Activated naive CD8-positive, alpha-beta T cell treated with anti-CD3 and anti-CD28 coated beads, Interleukin-2, amount 50 U/mL, for 24 hours (primary cell): Measurements from ENCODE around the gene CS.

Experiments
- ATAC-seq: fragments of 150-1000 bp; cut with Tn5 transposase; one replicate; pipeline ENCODE4 v1.10.0; 2021
- DNase-seq: peaks from one replicate; pipeline ENCODE4 v3.0.0; 2021
- H3K27ac Mint-ChIP-seq: one replicate; pipeline ENCODE4 v1.8.0; 2021; ENCODE audit warnings: mild to moderate bottlenecking, mixed read lengths
- H3K27me3 Mint-ChIP-seq: one replicate; pipeline ENCODE4 v1.8.0; 2021; ENCODE audit warnings: mixed read lengths
- H3K36me3 Mint-ChIP-seq: one replicate; pipeline ENCODE4 v1.8.0; 2021; ENCODE audit warnings: low read depth, mixed read lengths
- H3K4me1 Mint-ChIP-seq: one replicate; pipeline ENCODE4 v1.8.0; 2021; ENCODE audit warnings: mixed read lengths
- H3K4me3 Mint-ChIP-seq: one replicate; pipeline ENCODE4 v1.8.0; 2021; ENCODE audit warnings: mild to moderate bottlenecking, moderate library complexity, mixed read lengths
- H3K9me3 Mint-ChIP-seq: one replicate; pipeline ENCODE4 v1.8.0; 2021; ENCODE audit warnings: mixed read lengths

Gene CS

GRCh38 chr12:56257491-56258067, 42.6 kb downstream of the CS start:
- no peak for ATAC-seq
- Mint-ChIP-seq H3K4me3 (peak overlapping the region; percentile 85), H3K9me3 (no peaks in the 10 kb centered on the region), H3K27me3 (no peaks in the 10 kb centered on the region), H3K27ac (peak overlapping the region; percentile 71), H3K36me3 (peaks cover 25% of the 10 kb centered on the region), H3K4me1 (peaks cover 21% of the 10 kb centered on the region)
- DNase-seq = peak; percentile 14

GRCh38 chr12:56257071-56257470, 43.1 kb downstream of the CS start:
- Mint-ChIP-seq H3K36me3 (peaks cover 27% of the 10 kb centered on the region), H3K27me3 (no peaks in the 10 kb centered on the region), H3K4me3 (peak overlapping the region; percentile 85), H3K4me1 (peaks cover 21% of the 10 kb centered on the region), H3K9me3 (no peaks in the 10 kb centered on the region), H3K27ac (peak overlapping the region; percentile 49)
- ATAC-seq = no peak
- no peak for DNase-seq

GRCh38 chr12:56256326-56256960, 43.7 kb downstream of the CS start:
- DNase-seq (no peak), ATAC-seq (no peak)
- Mint-ChIP-seq H3K27me3 (no peaks in the 10 kb centered on the region), H3K9me3 (no peaks in the 10 kb centered on the region), H3K36me3 (peaks cover 33% of the 10 kb centered on the region), H3K4me1 (peaks cover 21% of the 10 kb centered on the region), H3K27ac (peak overlapping the region; percentile 49), H3K4me3 (peak overlapping the region; percentile 85)

- no peaks in the 10 kb centered on the region for H3K27me3 Mint-ChIP-seq
- H3K4me1 Mint-ChIP-seq = peaks cover 21% of the 10 kb centered on the region
- no peak for ATAC-seq
- no peak overlapping the region for H3K4me3 Mint-ChIP-seq
- no peaks in the 10 kb centered on the region for H3K9me3 Mint-ChIP-seq
- DNase-seq = no peak
- H3K36me3 Mint-ChIP-seq = peaks cover 33% of the 10 kb centered on the region
- H3K27ac Mint-ChIP-seq = no peak overlapping the region
These were observed 44.5 kb downstream of the CS start for GRCh38 chr12:56255671-56256070.

- Mint-ChIP-seq H3K36me3 (peaks cover 37% of the 10 kb centered on the region), H3K4me3 (no peak overlapping the region), H3K27ac (no peak overlapping the region), H3K4me1 (peaks cover 14% of the 10 kb centered on the region), H3K9me3 (no peaks in the 10 kb centered on the region), H3K27me3 (no peaks in the 10 kb centered on the region)
- DNase-seq (no peak), ATAC-seq (no peak)
These were observed 47.0 kb downstream of the CS start for GRCh38 chr12:56253091-56253490.

- Mint-ChIP-seq H3K27me3 (no peaks in the 10 kb centered on the region), H3K4me1 (peaks cover 14% of the 10 kb centered on the region), H3K27ac (no peak overlapping the region), H3K36me3 (peaks cover 37% of the 10 kb centered on the region), H3K4me3 (no peak overlapping the region), H3K9me3 (no peaks in the 10 kb centered on the region)
- ATAC-seq (no peak), DNase-seq (no peak)
These were observed 47.5 kb downstream of the CS start for GRCh38 chr12:56252649-56253048.

- Mint-ChIP-seq H3K4me1 (no peaks in the 10 kb centered on the region), H3K27me3 (no peaks in the 10 kb centered on the region), H3K27ac (no peak overlapping the region), H3K9me3 (no peaks in the 10 kb centered on the region), H3K4me3 (no peak overlapping the region), H3K36me3 (peaks cover 40% of the 10 kb centered on the region)
- no peak for DNase-seq
- peak; percentile 40 for ATAC-seq
These were observed 51.4 kb downstream of the CS start for GRCh38 chr12:56248711-56249110.

GRCh38 chr12:56247923-56248322, 52.2 kb downstream of the CS start:
- no peak for ATAC-seq
- no peak for DNase-seq
- no peak overlapping the region for H3K4me3 Mint-ChIP-seq
- H3K9me3 Mint-ChIP-seq = no peaks in the 10 kb centered on the region
- peaks cover 32% of the 10 kb centered on the region for H3K36me3 Mint-ChIP-seq
- no peaks in the 10 kb centered on the region for H3K27me3 Mint-ChIP-seq
- no peaks in the 10 kb centered on the region for H3K4me1 Mint-ChIP-seq
- H3K27ac Mint-ChIP-seq = no peak overlapping the region

- H3K27me3 Mint-ChIP-seq = no peaks in the 10 kb centered on the region
- peaks cover 28% of the 10 kb centered on the region for H3K36me3 Mint-ChIP-seq
- no peaks in the 10 kb centered on the region for H3K4me1 Mint-ChIP-seq
- DNase-seq = no peak
- no peak overlapping the region for H3K4me3 Mint-ChIP-seq
- no peak for ATAC-seq
- no peaks in the 10 kb centered on the region for H3K9me3 Mint-ChIP-seq
- no peak overlapping the region for H3K27ac Mint-ChIP-seq
These were observed 55.6 kb downstream of the CS start for GRCh38 chr12:56244494-56244893.

- H3K4me1 Mint-ChIP-seq = no peaks in the 10 kb centered on the region
- no peak overlapping the region for H3K4me3 Mint-ChIP-seq
- H3K27me3 Mint-ChIP-seq = no peaks in the 10 kb centered on the region
- peaks cover 24% of the 10 kb centered on the region for H3K36me3 Mint-ChIP-seq
- DNase-seq (no peak), ATAC-seq (no peak)
- no peak overlapping the region for H3K27ac Mint-ChIP-seq
- no peaks in the 10 kb centered on the region for H3K9me3 Mint-ChIP-seq
These were observed 56.4 kb downstream of the CS start for GRCh38 chr12:56243731-56244181.

GRCh38 chr12:56242986-56243385, 57.1 kb downstream of the CS start:
- ATAC-seq (no peak), DNase-seq (no peak)
- peaks cover 24% of the 10 kb centered on the region for H3K36me3 Mint-ChIP-seq
- no peaks in the 10 kb centered on the region for H3K27me3 Mint-ChIP-seq
- H3K27ac Mint-ChIP-seq = no peak overlapping the region
- no peaks in the 10 kb centered on the region for H3K9me3 Mint-ChIP-seq
- no peaks in the 10 kb centered on the region for H3K4me1 Mint-ChIP-seq
- H3K4me3 Mint-ChIP-seq = no peak overlapping the region

- Mint-ChIP-seq H3K9me3 (no peaks in the 10 kb centered on the region), H3K4me3 (no peak overlapping the region), H3K36me3 (peaks cover 16% of the 10 kb centered on the region), H3K27ac (no peak overlapping the region), H3K27me3 (no peaks in the 10 kb centered on the region), H3K4me1 (no peaks in the 10 kb centered on the region)
- ATAC-seq (no peak), DNase-seq (no peak)
These were observed 58.5 kb downstream of the CS start for GRCh38 chr12:56241424-56242303.

- H3K27me3 Mint-ChIP-seq = no peaks in the 10 kb centered on the region
- ATAC-seq (no peak), DNase-seq (no peak)
- no peaks in the 10 kb centered on the region for H3K4me1 Mint-ChIP-seq
- H3K27ac Mint-ChIP-seq = no peak overlapping the region
- peaks cover 4% of the 10 kb centered on the region for H3K36me3 Mint-ChIP-seq
- H3K4me3 Mint-ChIP-seq = no peak overlapping the region
- no peaks in the 10 kb centered on the region for H3K9me3 Mint-ChIP-seq
These were observed 62.6 kb downstream of the CS start for GRCh38 chr12:56237552-56237951.

- H3K36me3 Mint-ChIP-seq = peaks cover 2% of the 10 kb centered on the region
- no peaks in the 10 kb centered on the region for H3K4me1 Mint-ChIP-seq
- H3K27me3 Mint-ChIP-seq = no peaks in the 10 kb centered on the region
- no peak overlapping the region for H3K4me3 Mint-ChIP-seq
- H3K9me3 Mint-ChIP-seq = no peaks in the 10 kb centered on the region
- ATAC-seq (no peak), DNase-seq (no peak)
- H3K27ac Mint-ChIP-seq = no peak overlapping the region
These were observed 63.1 kb downstream of the CS start for GRCh38 chr12:56236985-56237384.

GRCh38 chr12:56236091-56236490, 64.0 kb downstream of the CS start:
- H3K9me3 Mint-ChIP-seq = no peaks in the 10 kb centered on the region
- H3K4me1 Mint-ChIP-seq = no peaks in the 10 kb centered on the region
- H3K4me3 Mint-ChIP-seq = no peak overlapping the region
- no peak for ATAC-seq
- H3K27ac Mint-ChIP-seq = no peak overlapping the region
- no peaks in the 10 kb centered on the region for H3K36me3 Mint-ChIP-seq
- no peaks in the 10 kb centered on the region for H3K27me3 Mint-ChIP-seq
- DNase-seq = no peak
